Suprapubic skin (tissue), 4 donors: ENCODE data around the gene POU2AF2. TPM values are rescaled to one million over a fixed set of nuclear protein-coding genes. Genes with fewer than 3 reads are reported as not detected.
"Not testable (repeated sequence)": the region's sequence is repeated elsewhere in the genome, so short reads cannot be mapped to it uniquely, and the experiment has no call there.

Source experiments
- DNase-seq, 2 donors: peaks; one replicate each; pipeline ENCODE4 v3.0.0-alpha.2; 2019; ENCODE audit warnings: low spot score in 2 of 2
- H3K27ac ChIP-seq: fragments of 200-600 bp; sonication (generic); one replicate; pipeline ENCODE4 v1.5.1; 2019
- H3K27me3 ChIP-seq: fragments of 200-600 bp; sonication (generic); one replicate; pipeline ENCODE4 v1.5.1; 2019
- H3K36me3 ChIP-seq: fragments of 200-600 bp; sonication (generic); one replicate; pipeline ENCODE4 v1.5.1; 2019
- H3K4me1 ChIP-seq: fragments of 200-600 bp; sonication (generic); one replicate; pipeline ENCODE4 v1.5.1; 2019
- H3K4me3 ChIP-seq: fragments of 200-600 bp; sonication (generic); one replicate; pipeline ENCODE4 v1.5.1; 2019; ENCODE audit warnings: mild to moderate bottlenecking
- H3K9me3 ChIP-seq: fragments of 200-600 bp; sonication (generic); one replicate; pipeline ENCODE4 v1.5.1; 2019
- CTCF ChIP-seq, 2 donors: fragments of 200-600 bp in 1 of 2; fragments of 450-650 bp in 1 of 2; sonication (generic) in 1 of 2; IDR thresholded peaks; one replicate each; pipeline ENCODE4 v1.5.1; 2016 to 2019; ENCODE audit warnings: antibody characterized with exemption in 2 of 2, mild to moderate bottlenecking in 1 of 2, moderate library complexity in 1 of 2
- EP300 ChIP-seq: sonication (generic); formaldehyde crosslinking; IDR thresholded peaks from one replicate; pipeline ENCODE4 v1.6.1; 2017; ENCODE audit warnings: antibody characterized with exemption
- POLR2A ChIP-seq, 2 donors: fragments of 450-650 bp; IDR thresholded peaks; one replicate each; pipeline ENCODE4 v1.6.1; 2017; ENCODE audit warnings: antibody characterized with exemption in 2 of 2, mild to moderate bottlenecking in 2 of 2, moderate library complexity in 2 of 2
- POLR2AphosphoS5 ChIP-seq, 3 donors: sonication (generic); formaldehyde crosslinking; IDR thresholded peaks; one replicate each; pipeline ENCODE4 v1.6.1; 2017; ENCODE audit warnings: antibody characterized with exemption in 3 of 3
- WGBS: methylation state at CpG from one replicate; pipeline ENCODE4 v1.1.5; 2018; 5-methylcytosine and 5-hydroxymethylcytosine counted together
- total RNA-seq, 4 donors: library from RNA; depleted of rRNA; stranded (reverse); fragments of >200 nt; gene quantifications; one replicate each; pipeline ENCODE4 v1.1.0, GENCODE V29; 2016

POU2AF2 gene
- total RNA-seq, 4 donors from 2014 or later: not detected

- WGBS: 80% methylated on average over 11 of the region's 18 CpGs
- no peaks in the 10 kb centered on the region for H3K4me1 ChIP-seq
- no peak for TF ChIP-seq POLR2AphosphoS5 (IDR thresholded peaks at IDR 0.05)
- no peak for TF ChIP-seq EP300
- no peak for TF ChIP-seq CTCF (IDR thresholded peaks at IDR 0.05)
- TF ChIP-seq POLR2A (IDR thresholded peaks at IDR 0.05): no peak
- H3K36me3 ChIP-seq: no peaks in the 10 kb centered on the region
- no peak overlapping the region for H3K4me3 ChIP-seq
- no peak for DNase-seq
- H3K9me3 ChIP-seq: no peaks in the 10 kb centered on the region
- peaks cover 4% of the 10 kb centered on the region for H3K27me3 ChIP-seq
- H3K27ac ChIP-seq: no peak overlapping the region
These were observed 39.9 kb downstream of the POU2AF2 start for GRCh38 chr11:111285189-111286091.

DNA sequence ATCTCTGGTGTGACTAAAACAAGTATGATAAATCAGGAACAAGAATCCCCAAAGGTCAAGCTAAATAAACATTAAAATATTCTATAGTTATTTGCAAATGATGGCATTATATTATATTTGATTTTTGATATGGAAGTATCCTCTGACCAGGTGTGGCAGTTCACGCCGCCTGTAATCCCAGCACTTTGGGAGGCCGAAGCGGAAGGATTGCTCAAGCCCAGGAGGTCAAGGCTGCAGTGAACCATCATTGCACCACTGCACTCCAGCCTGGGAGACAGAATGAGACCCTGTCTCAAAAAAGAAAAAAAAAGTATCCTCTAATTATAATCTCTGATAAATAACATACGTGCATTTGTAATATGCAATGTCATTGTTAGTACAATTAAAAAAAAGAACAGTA lies 46.2 kb downstream of the POU2AF2 start:
- no peak for DNase-seq
- no peaks in the 10 kb centered on the region for H3K36me3 ChIP-seq
- H3K9me3 ChIP-seq: no peaks in the 10 kb centered on the region
- TF ChIP-seq POLR2A (IDR thresholded peaks at IDR 0.05) (no peak), EP300 (no peak), POLR2AphosphoS5 (IDR thresholded peaks at IDR 0.05) (no peak), CTCF (IDR thresholded peaks at IDR 0.05) (no peak)
- no peaks in the 10 kb centered on the region for H3K4me1 ChIP-seq
- H3K4me3 ChIP-seq: no peak overlapping the region
- H3K27me3 ChIP-seq: no peaks in the 10 kb centered on the region
- no peak overlapping the region for H3K27ac ChIP-seq
- 95% methylated on average over 5 of the region's 5 CpGs for WGBS

GRCh38 chr11:111292408-111292807 lies 46.9 kb downstream of the POU2AF2 start:
- not testable (repeated sequence) for H3K27me3 ChIP-seq, H3K4me3 ChIP-seq, H3K27ac ChIP-seq, H3K9me3 ChIP-seq, H3K4me1 ChIP-seq, H3K36me3 ChIP-seq, DNase-seq
- 94% methylated on average over 1 of the region's 1 CpG for WGBS

DNA sequence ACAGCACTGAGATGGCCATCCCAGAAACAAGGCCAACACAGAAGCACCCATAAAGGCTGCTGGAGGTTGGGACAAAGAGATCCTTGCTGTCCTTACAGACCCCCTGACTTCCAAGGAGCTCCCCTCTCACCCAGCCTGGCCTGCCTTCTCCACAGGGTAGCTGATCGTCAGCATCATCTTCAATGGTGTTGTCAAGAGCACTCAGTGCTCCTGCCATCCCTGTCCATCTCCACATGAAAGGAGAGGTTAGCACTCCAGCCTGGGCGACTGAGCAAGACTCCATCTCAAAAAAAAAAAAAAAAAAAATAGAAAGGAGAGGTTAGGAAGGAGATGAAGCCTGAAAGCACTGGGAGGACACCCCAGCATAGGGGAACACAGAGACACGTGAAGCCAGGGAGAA lies 50.7 kb downstream of the POU2AF2 start:
- no peak for TF ChIP-seq EP300
- TF ChIP-seq POLR2A (IDR thresholded peaks at IDR 0.05): no peak
- no peak for TF ChIP-seq CTCF (IDR thresholded peaks at IDR 0.05)
- no peak for TF ChIP-seq POLR2AphosphoS5 (IDR thresholded peaks at IDR 0.05)
- peaks cover 22% of the 10 kb centered on the region for H3K4me1 ChIP-seq
- no peak for DNase-seq
- H3K4me3 ChIP-seq: no peak overlapping the region
- no peaks in the 10 kb centered on the region for H3K36me3 ChIP-seq
- peaks cover 25% of the 10 kb centered on the region for H3K27me3 ChIP-seq
- 96% methylated on average over 3 of the region's 3 CpGs for WGBS
- no peak overlapping the region for H3K27ac ChIP-seq
- H3K9me3 ChIP-seq: no peaks in the 10 kb centered on the region

DNA sequence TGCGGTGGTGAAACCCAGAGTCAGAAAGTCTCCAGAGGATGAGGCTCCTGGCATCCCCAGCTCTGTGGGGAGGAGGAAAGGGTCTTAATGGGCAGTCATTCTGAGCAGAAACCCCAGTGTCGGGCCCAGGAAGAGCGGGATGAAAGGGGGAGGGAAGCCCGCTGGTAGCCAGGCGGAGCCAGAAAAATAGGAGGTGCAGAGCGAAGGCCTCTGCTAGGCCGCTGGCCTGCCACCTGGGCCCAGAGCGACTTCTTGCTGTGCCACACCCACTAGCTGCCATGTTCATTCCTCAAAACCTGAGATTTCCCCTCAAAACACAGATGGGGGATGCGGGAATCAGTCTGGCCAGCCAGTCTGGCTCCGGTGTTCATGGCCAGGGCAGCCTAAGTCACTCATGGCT lies 52.2 kb downstream of the POU2AF2 start:
- H3K4me3 ChIP-seq: no peak overlapping the region
- no peaks in the 10 kb centered on the region for H3K9me3 ChIP-seq
- peaks cover 31% of the 10 kb centered on the region for H3K4me1 ChIP-seq
- DNase-seq: no peak
- H3K27ac ChIP-seq: no peak overlapping the region
- 93% methylated on average over 10 of the region's 10 CpGs for WGBS
- TF ChIP-seq EP300 (no peak), POLR2A (IDR thresholded peaks at IDR 0.05) (no peak), CTCF (IDR thresholded peaks at IDR 0.05) (no peak), POLR2AphosphoS5 (IDR thresholded peaks at IDR 0.05) (no peak)
- peaks cover 25% of the 10 kb centered on the region for H3K27me3 ChIP-seq
- no peaks in the 10 kb centered on the region for H3K36me3 ChIP-seq
